Spleen (tissue), 11 donors: ENCODE data around the gene TNK2. TPM values are rescaled to one million over a fixed set of nuclear protein-coding genes. Genes with fewer than 3 reads are reported as not detected.

Experiments
- DNase-seq: peaks from one replicate; pipeline ENCODE4 v3.0.0-alpha.2; 2020
- H3K27ac ChIP-seq, 8 donors: fragments of 200-600 bp; sonication (generic) in 7 of 8; 1 replicate in 4 of 8; 2 replicates in 4 of 8; pipeline versions ENCODE4 v1.5.0 to v1.8.0; 2016 to 2021; ENCODE audit warnings: inconsistent platforms in 4 of 8, mild to moderate bottlenecking in 4 of 8, moderate library complexity in 1 of 8
- H3K27me3 ChIP-seq, 7 donors: fragments of 200-600 bp; sonication (generic) in 6 of 7; replicated peaks in 1 of 7; 1 replicate in 4 of 7; 2 replicates in 3 of 7; pipeline versions ENCODE4 v1.5.0 to v1.8.0; 2016 to 2021; ENCODE audit warnings: inconsistent platforms in 3 of 7, mild to moderate bottlenecking in 1 of 7
- H3K36me3 ChIP-seq, 6 donors: fragments of 200-600 bp; sonication (generic) in 5 of 6; 1 replicate in 4 of 6; 2 replicates in 2 of 6; pipeline versions ENCODE4 v1.5.0 to v1.8.0; 2016 to 2021; ENCODE audit warnings: inconsistent platforms in 2 of 6
- H3K4me1 ChIP-seq, 6 donors: fragments of 200-600 bp; sonication (generic) in 5 of 6; 1 replicate in 3 of 6; 2 replicates in 3 of 6; pipeline versions ENCODE4 v1.5.0 to v1.8.0; 2016 to 2021; ENCODE audit warnings: inconsistent platforms in 3 of 6
- H3K4me3 ChIP-seq, 8 donors: fragments of 200-600 bp; sonication (generic) in 7 of 8; 1 replicate in 4 of 8; 2 replicates in 4 of 8; pipeline versions ENCODE4 v1.5.0 to v1.8.0; 2016 to 2021; ENCODE audit warnings: inconsistent platforms in 4 of 8, mild to moderate bottlenecking in 4 of 8, moderate library complexity in 2 of 8
- H3K9me3 ChIP-seq, 8 donors: fragments of 200-600 bp; sonication (generic) in 7 of 8; 1 replicate in 4 of 8; 2 replicates in 4 of 8; pipeline versions ENCODE4 v1.5.0 to v1.8.0; 2016 to 2021; ENCODE audit warnings: inconsistent platforms in 4 of 8
- CTCF ChIP-seq, 11 experiments: fragments of 200-600 bp in 7 of 11; fragments of 450-650 bp in 4 of 11; sonication (generic) in 4 of 11; IDR thresholded peaks in 8 of 11; conservative IDR thresholded peaks in 3 of 11; 1 replicate in 7 of 11; 2 replicates in 4 of 11; pipeline versions ENCODE4 v1.4.0 to v1.8.0; 2016 to 2021; ENCODE audit warnings: antibody characterized with exemption in 11 of 11, inconsistent platforms in 4 of 11, mild to moderate bottlenecking in 1 of 11
- POLR2A ChIP-seq, 3 donors: fragments of 450-650 bp; IDR thresholded peaks; one replicate each; pipeline ENCODE4 v1.5.1; 2017; ENCODE audit warnings: antibody characterized with exemption in 3 of 3, mild to moderate bottlenecking in 1 of 3
- POLR2AphosphoS5 ChIP-seq, 3 donors: sonication (generic); formaldehyde crosslinking; IDR thresholded peaks; one replicate each; pipeline ENCODE4 v1.5.1; 2017; ENCODE audit warnings: antibody characterized with exemption in 3 of 3
- WGBS, 5 donors: extraction: QIAGEN DNeasy Blood & Tissue Kit in 3 of 5; methylation state at CpG; one replicate each; pipeline versions ENCODE4 v1.1.5 to v1.1.7; 2013 to 2018; 5-methylcytosine and 5-hydroxymethylcytosine counted together
- intact Hi-C: fragments of 100-400 bp; cut with DNase I; formaldehyde crosslinking; loops from one replicate; pipeline ENCODE4 v1.15.0; 2023; ENCODE audit warnings: low total_unique reads
- polyA plus RNA-seq, 3 donors: library from polyadenylated mRNA; stranded (reverse); fragments of 200-250 nt; gene quantifications; one replicate each; pipeline ENCODE4 v1.2.1, GENCODE V29; 2013
- total RNA-seq, 7 donors: library from RNA; depleted of rRNA in 3 of 7; stranded (reverse); fragments of >200 nt in 3 of 7; fragmentation: NEBNext Ultra II Directional in 4 of 7; extraction: Animal tissue kit (Norgen Biotek cat#: 25700) in 4 of 7; gene quantifications; one replicate each; pipeline versions ENCODE4 v1.1.0 to v1.2.1, GENCODE V29; 2016 to 2021
- donor health status: healthy with polysubstance abuse.
- donor health status: DM: no; HTN: no; CAD: no; lungs with moderate emphysema.
- donor health status: DM: no; HTN: no; CAD: no.
- donor health status: Bipolar disorder and iron deficiency.
- donor health status: healthy.
- donor health status: DM: no; HTN: no; CAD: no.
- donor health status: DM: yes; HTN: yes; CAD: no.

The TNK2 gene
- total and polyA plus RNA-seq, 10 donors: 30.6 to 104 (median 76.2) TPM

- Histone ChIP-seq H3K36me3 (peaks cover 0 to 22% (median 10%) of the 10 kb centered on the region in 6 donors), H3K27me3 (peaks cover 0 to 12% (median 0%) of the 10 kb centered on the region in 7 donors), H3K4me3 (no peak overlapping the region), H3K9me3 (no peaks in the 10 kb centered on the region), H3K27ac (no peak overlapping the region), H3K4me1 (peaks cover 4 to 24% (median 14%) of the 10 kb centered on the region in 6 donors)
- 54 to 66% (median 64%) methylated on average over 6 of the region's 6 CpGs for WGBS, 5 donors
- DNase-seq: no peak
- intact Hi-C loops: loop anchor here (5.0 kb wide), 1 partner anchor 37 kb away; no protein-coding TSS in a partner anchor
- TF ChIP-seq POLR2AphosphoS5 (IDR thresholded peaks at IDR 0.05) (no peak), CTCF (IDR thresholded peaks at IDR 0.05 in 8 of 11, conservative IDR thresholded peaks at IDR 0.05 in 3 of 11) (no peak), POLR2A (IDR thresholded peaks at IDR 0.05) (no peak)
Measured at GRCh38 chr3:195860456-195860855, 47.9 kb downstream of the TNK2 start.

DNA sequence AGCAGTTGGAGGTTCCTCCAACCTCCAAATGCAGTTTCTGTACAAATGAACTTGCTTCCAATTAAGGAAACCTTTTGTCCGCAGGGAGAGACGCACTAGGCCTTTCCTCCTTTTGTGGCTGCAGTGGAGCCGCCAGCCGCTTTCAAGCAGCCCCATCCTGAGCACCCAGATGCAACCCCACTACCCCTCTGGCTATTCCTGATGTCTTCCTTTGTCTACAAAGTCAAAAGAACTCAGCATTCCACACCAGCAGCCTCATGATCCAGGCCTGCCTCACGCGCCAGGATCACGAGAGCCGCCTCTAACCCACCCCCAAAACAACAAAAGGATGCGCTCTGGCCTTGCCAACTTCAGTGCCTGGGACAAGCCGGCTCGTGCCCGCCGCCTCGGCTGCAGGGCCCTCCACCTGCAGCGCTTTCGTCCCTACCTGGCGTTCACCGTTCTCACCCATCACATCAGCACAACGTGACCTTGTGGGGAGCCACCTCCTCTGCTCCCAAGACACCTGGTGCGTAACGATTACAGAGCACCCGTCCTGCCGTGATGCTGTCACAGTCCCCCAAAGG, 48.4 kb downstream of the TNK2 start:
- Histone ChIP-seq H3K4me1 (peaks cover 4 to 24% (median 14%) of the 10 kb centered on the region in 6 donors), H3K27ac (no peak overlapping the region), H3K4me3 (peak overlapping the region in 1 of 8 donors; percentile 7), H3K27me3 (peaks cover 0 to 12% (median 0%) of the 10 kb centered on the region in 7 donors), H3K9me3 (no peaks in the 10 kb centered on the region), H3K36me3 (peaks cover 0 to 18% (median 9%) of the 10 kb centered on the region in 6 donors)
- TF ChIP-seq CTCF (IDR thresholded peaks at IDR 0.05 in 8 of 11, conservative IDR thresholded peaks at IDR 0.05 in 3 of 11) (no peak), POLR2A (IDR thresholded peaks at IDR 0.05) (no peak), POLR2AphosphoS5 (IDR thresholded peaks at IDR 0.05) (peak in 1 of 3 donors; percentile 60)
- DNase-seq: no peak
- intact Hi-C loops: loop anchor here (5.0 to 10.0 kb wide), 2 partner anchors 37 to 145 kb away; no protein-coding TSS in a partner anchor
- 74 to 90% (median 85%) methylated on average over 23 of the region's 23 CpGs for WGBS, 5 donors

- intact Hi-C loops: loop anchor here (10.0 kb wide), 1 partner anchor 146 kb away; no protein-coding TSS in a partner anchor
- H3K27me3 ChIP-seq: peaks cover 0 to 12% (median 0%) of the 10 kb centered on the region in 7 donors
- peaks cover 4 to 24% (median 14%) of the 10 kb centered on the region in 6 donors for H3K4me1 ChIP-seq
- H3K27ac ChIP-seq: no peak overlapping the region
- peak; percentile 87 for DNase-seq
- H3K36me3 ChIP-seq: peaks cover 0 to 13% (median 8%) of the 10 kb centered on the region in 6 donors
- WGBS, 5 donors: 15 to 25% (median 18%) methylated on average over 20 to 21 of the region's 21 CpGs
- H3K9me3 ChIP-seq: no peaks in the 10 kb centered on the region
- no peak for TF ChIP-seq POLR2AphosphoS5 (IDR thresholded peaks at IDR 0.05)
- peak; percentile 83 to 98 (median 94) for TF ChIP-seq CTCF (IDR thresholded peaks at IDR 0.05 in 8 of 11, conservative IDR thresholded peaks at IDR 0.05 in 3 of 11)
- peak overlapping the region in 1 of 8 donors; percentile 7 for H3K4me3 ChIP-seq
Measured at GRCh38 chr3:195859061-195859845, 49.1 kb downstream of the TNK2 start.
